ENCODE data around the gene SEMA6A. TPM values are rescaled to one million over a fixed set of nuclear protein-coding genes. Genes with fewer than 3 reads are reported as not detected.

The SEMA6A gene
- total and polyA plus RNA-seq, 4 donors: 3.4 to 31.6 (median 12.0) TPM

- DNase-seq: no peak
- H3K27ac ChIP-seq (ENCODE audit: low read depth in 1 of 2, low read length in 1 of 2): no peak overlapping the region
- H3K4me1 ChIP-seq (ENCODE audit: control insufficient read depth in 5 of 5, insufficient read depth in 5 of 5, low read length in 5 of 5): peaks cover 9 to 40% (median 19%) of the 10 kb centered on the region in 5 donors
- H3K36me3 ChIP-seq (ENCODE audit: control insufficient read depth in 4 of 4, insufficient read depth in 4 of 4, low read length in 4 of 4): no peaks in the 10 kb centered on the region
- ATAC-seq (ENCODE audit: insufficient read depth, low FRiP score): no peak
- no peak overlapping the region for H3K9ac ChIP-seq (ENCODE audit: insufficient read depth in 1 of 2, low read length in 2 of 2)
- H3K4me3 ChIP-seq: no peak overlapping the region
- no peaks in the 10 kb centered on the region for H3K27me3 ChIP-seq (ENCODE audit: control insufficient read depth in 3 of 3, insufficient read depth in 3 of 3, low read length in 2 of 3)
- H3K9me3 ChIP-seq (ENCODE audit: control insufficient read depth in 4 of 4, insufficient read depth in 3 of 4, low read length in 3 of 4): no peaks in the 10 kb centered on the region
- TF ChIP-seq, protein P1, sequence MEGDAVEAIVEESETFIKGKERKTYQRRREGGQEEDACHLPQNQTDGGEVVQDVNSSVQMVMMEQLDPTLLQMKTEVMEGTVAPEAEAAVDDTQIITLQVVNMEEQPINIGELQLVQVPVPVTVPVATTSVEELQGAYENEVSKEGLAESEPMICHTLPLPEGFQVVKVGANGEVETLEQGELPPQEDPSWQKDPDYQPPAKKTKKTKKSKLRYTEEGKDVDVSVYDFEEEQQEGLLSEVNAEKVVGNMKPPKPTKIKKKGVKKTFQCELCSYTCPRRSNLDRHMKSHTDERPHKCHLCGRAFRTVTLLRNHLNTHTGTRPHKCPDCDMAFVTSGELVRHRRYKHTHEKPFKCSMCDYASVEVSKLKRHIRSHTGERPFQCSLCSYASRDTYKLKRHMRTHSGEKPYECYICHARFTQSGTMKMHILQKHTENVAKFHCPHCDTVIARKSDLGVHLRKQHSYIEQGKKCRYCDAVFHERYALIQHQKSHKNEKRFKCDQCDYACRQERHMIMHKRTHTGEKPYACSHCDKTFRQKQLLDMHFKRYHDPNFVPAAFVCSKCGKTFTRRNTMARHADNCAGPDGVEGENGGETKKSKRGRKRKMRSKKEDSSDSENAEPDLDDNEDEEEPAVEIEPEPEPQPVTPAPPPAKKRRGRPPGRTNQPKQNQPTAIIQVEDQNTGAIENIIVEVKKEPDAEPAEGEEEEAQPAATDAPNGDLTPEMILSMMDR (IDR thresholded peaks at IDR 0.05; ENCODE audit: control extremely low read depth, extremely low read depth): no peak
- 77 to 85% methylated on average over 4 of the region's 4 CpGs for WGBS, 2 donors
Observed at GRCh38 chr5:116530276-116530675, 44.3 kb downstream of the SEMA6A start.

GRCh38 chr5:116529615-116530014 lies 45.0 kb downstream of the SEMA6A start:
- peaks cover 6 to 39% (median 19%) of the 10 kb centered on the region in 5 donors for H3K4me1 ChIP-seq (ENCODE audit: control insufficient read depth in 5 of 5, insufficient read depth in 5 of 5, low read length in 5 of 5)
- no peaks in the 10 kb centered on the region for H3K9me3 ChIP-seq (ENCODE audit: control insufficient read depth in 4 of 4, insufficient read depth in 3 of 4, low read length in 3 of 4)
- TF ChIP-seq, protein P1 (IDR thresholded peaks at IDR 0.05; ENCODE audit: control extremely low read depth, extremely low read depth): no peak
- H3K36me3 ChIP-seq (ENCODE audit: control insufficient read depth in 4 of 4, insufficient read depth in 4 of 4, low read length in 4 of 4): no peaks in the 10 kb centered on the region
- no peak for DNase-seq
- no peak overlapping the region for H3K27ac ChIP-seq (ENCODE audit: low read depth in 1 of 2, low read length in 1 of 2)
- no peaks in the 10 kb centered on the region for H3K27me3 ChIP-seq (ENCODE audit: control insufficient read depth in 3 of 3, insufficient read depth in 3 of 3, low read length in 2 of 3)
- WGBS, 2 donors: 86 to 88% methylated on average over 4 of the region's 4 CpGs
- no peak overlapping the region for H3K4me3 ChIP-seq
- no peak for ATAC-seq (ENCODE audit: insufficient read depth, low FRiP score)
- H3K9ac ChIP-seq (ENCODE audit: insufficient read depth in 1 of 2, low read length in 2 of 2): no peak overlapping the region

- no peaks in the 10 kb centered on the region for H3K9me3 ChIP-seq (ENCODE audit: control insufficient read depth in 4 of 4, insufficient read depth in 3 of 4, low read length in 3 of 4)
- no peak overlapping the region for H3K9ac ChIP-seq (ENCODE audit: insufficient read depth in 1 of 2, low read length in 2 of 2)
- peaks cover 3 to 35% (median 19%) of the 10 kb centered on the region in 5 donors for H3K4me1 ChIP-seq (ENCODE audit: control insufficient read depth in 5 of 5, insufficient read depth in 5 of 5, low read length in 5 of 5)
- H3K4me3 ChIP-seq: no peak overlapping the region
- 69 to 70% methylated on average over 7 of the region's 7 CpGs for WGBS, 2 donors
- peak in 2 of 3 donors; percentile 50 to 67 for DNase-seq
- TF ChIP-seq, protein P1 (IDR thresholded peaks at IDR 0.05; ENCODE audit: control extremely low read depth, extremely low read depth): no peak
- no peak for ATAC-seq (ENCODE audit: insufficient read depth, low FRiP score)
- no peak overlapping the region for H3K27ac ChIP-seq (ENCODE audit: low read depth in 1 of 2, low read length in 1 of 2)
- H3K27me3 ChIP-seq (ENCODE audit: control insufficient read depth in 3 of 3, insufficient read depth in 3 of 3, low read length in 2 of 3): no peaks in the 10 kb centered on the region
- no peaks in the 10 kb centered on the region for H3K36me3 ChIP-seq (ENCODE audit: control insufficient read depth in 4 of 4, insufficient read depth in 4 of 4, low read length in 4 of 4)
Observed at GRCh38 chr5:116528519-116529234, 45.9 kb downstream of the SEMA6A start.
